PC-3 (cell line): ENCODE results near the gene SERGEF.

Source experiments
- EZH2 ChIP-seq: fragments of 300-600 bp; sonication (generic); IDR thresholded peaks from one replicate; pipeline ENCODE4 v1.6.1; 2017; ENCODE audit warnings: antibody characterized with exemption, mild to moderate bottlenecking, low read length; ENCODE audit not compliant: unreplicated experiment
- EZH2phosphoT487 ChIP-seq: fragments of 300-600 bp; sonication (generic); IDR thresholded peaks from 2 replicates; pipeline ENCODE4 v1.6.1; 2018; ENCODE audit warnings: mild to moderate bottlenecking, antibody characterized with exemption, low read length, borderline replicate concordance
- TF ChIP-seq, protein P1 (sequence below): fragments of 300-600 bp; sonication (generic); conservative IDR thresholded peaks from 2 replicates; pipeline ENCODE4 v1.5.1; 2017; ENCODE audit warnings: antibody characterized with exemption, low read depth, mild to moderate bottlenecking, low read length

- TF ChIP-seq, protein P1, sequence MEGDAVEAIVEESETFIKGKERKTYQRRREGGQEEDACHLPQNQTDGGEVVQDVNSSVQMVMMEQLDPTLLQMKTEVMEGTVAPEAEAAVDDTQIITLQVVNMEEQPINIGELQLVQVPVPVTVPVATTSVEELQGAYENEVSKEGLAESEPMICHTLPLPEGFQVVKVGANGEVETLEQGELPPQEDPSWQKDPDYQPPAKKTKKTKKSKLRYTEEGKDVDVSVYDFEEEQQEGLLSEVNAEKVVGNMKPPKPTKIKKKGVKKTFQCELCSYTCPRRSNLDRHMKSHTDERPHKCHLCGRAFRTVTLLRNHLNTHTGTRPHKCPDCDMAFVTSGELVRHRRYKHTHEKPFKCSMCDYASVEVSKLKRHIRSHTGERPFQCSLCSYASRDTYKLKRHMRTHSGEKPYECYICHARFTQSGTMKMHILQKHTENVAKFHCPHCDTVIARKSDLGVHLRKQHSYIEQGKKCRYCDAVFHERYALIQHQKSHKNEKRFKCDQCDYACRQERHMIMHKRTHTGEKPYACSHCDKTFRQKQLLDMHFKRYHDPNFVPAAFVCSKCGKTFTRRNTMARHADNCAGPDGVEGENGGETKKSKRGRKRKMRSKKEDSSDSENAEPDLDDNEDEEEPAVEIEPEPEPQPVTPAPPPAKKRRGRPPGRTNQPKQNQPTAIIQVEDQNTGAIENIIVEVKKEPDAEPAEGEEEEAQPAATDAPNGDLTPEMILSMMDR = no peak
- TF ChIP-seq EZH2phosphoT487 = no peak
- no peak for TF ChIP-seq EZH2
Observed at GRCh38 chr11:17753641-17754040, 259.2 kb downstream of the SERGEF start.
